C4-2B (cell line): Measurements from ENCODE around the gene CRMP1.

ENCODE experiments used
- CTCF ChIP-seq: fragments of 450-650 bp; conservative IDR thresholded peaks from 2 replicates; pipeline ENCODE4 v1.5.1; 2017; ENCODE audit warnings: mild to moderate bottlenecking
- ZFX ChIP-seq: fragments of 450-650 bp; IDR thresholded peaks from 2 replicates; pipeline ENCODE4 v1.6.1; 2017

GRCh38 chr4:5793514-5793913, 99.4 kb downstream of the CRMP1 start:
- TF ChIP-seq CTCF (no peak), ZFX (no peak)
